Measurements from ENCODE around the gene LYST.

DNA sequence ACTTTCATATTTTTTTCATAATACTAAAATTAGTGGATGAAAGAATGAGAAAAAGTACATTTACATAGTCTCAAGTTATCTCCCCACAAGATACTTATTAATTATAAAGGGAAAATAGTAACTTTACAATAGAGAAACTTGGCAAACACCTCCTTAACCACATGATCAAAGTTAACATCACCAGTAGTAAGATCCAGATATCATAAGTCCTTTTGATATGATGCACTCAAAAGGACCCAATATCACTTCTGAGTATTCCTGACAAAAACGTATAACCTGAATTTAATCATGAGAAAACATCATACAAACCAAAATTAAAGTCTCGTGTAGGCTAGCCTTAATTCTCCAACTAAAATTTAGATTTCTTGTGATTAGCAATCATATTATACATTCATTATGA lies 67.4 kb downstream of the LYST start:
- TF ChIP-seq, protein P1, sequence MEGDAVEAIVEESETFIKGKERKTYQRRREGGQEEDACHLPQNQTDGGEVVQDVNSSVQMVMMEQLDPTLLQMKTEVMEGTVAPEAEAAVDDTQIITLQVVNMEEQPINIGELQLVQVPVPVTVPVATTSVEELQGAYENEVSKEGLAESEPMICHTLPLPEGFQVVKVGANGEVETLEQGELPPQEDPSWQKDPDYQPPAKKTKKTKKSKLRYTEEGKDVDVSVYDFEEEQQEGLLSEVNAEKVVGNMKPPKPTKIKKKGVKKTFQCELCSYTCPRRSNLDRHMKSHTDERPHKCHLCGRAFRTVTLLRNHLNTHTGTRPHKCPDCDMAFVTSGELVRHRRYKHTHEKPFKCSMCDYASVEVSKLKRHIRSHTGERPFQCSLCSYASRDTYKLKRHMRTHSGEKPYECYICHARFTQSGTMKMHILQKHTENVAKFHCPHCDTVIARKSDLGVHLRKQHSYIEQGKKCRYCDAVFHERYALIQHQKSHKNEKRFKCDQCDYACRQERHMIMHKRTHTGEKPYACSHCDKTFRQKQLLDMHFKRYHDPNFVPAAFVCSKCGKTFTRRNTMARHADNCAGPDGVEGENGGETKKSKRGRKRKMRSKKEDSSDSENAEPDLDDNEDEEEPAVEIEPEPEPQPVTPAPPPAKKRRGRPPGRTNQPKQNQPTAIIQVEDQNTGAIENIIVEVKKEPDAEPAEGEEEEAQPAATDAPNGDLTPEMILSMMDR (IDR thresholded peaks at IDR 0.05; ENCODE audit: extremely low read depth in 1 of 2, insufficient read depth in 1 of 2, low read depth in 1 of 2, low read length in 2 of 2): no peak
- TF ChIP-seq JUN (IDR thresholded peaks at IDR 0.05; ENCODE audit: borderline replicate concordance, insufficient read depth, insufficient read length, low read depth) (no peak), POLR2AphosphoS5 (IDR thresholded peaks at IDR 0.05; ENCODE audit: insufficient read depth, low read depth, low read length) (no peak), POLR2A (IDR thresholded peaks at IDR 0.05; ENCODE audit: low read depth, low read length) (no peak), EZH2 (IDR thresholded peaks at IDR 0.05; ENCODE audit: borderline replicate concordance, low read depth, low read length, severe bottlenecking) (no peak), MYC (IDR thresholded peaks at IDR 0.05; ENCODE audit: low read depth, low read length) (no peak), GATA2 (IDR thresholded peaks at IDR 0.05; ENCODE audit: insufficient read depth, insufficient read length, low read depth, low read length) (no peak), FOS (IDR thresholded peaks at IDR 0.05; ENCODE audit: borderline replicate concordance, insufficient read depth, low read length) (no peak)
- TF ChIP-seq, protein P2, sequence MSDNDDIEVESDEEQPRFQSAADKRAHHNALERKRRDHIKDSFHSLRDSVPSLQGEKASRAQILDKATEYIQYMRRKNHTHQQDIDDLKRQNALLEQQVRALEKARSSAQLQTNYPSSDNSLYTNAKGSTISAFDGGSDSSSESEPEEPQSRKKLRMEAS (IDR thresholded peaks at IDR 0.05; ENCODE audit: insufficient read depth, insufficient read length): no peak
